ENCODE data around the gene PNKP.

Gene PNKP

DNA sequence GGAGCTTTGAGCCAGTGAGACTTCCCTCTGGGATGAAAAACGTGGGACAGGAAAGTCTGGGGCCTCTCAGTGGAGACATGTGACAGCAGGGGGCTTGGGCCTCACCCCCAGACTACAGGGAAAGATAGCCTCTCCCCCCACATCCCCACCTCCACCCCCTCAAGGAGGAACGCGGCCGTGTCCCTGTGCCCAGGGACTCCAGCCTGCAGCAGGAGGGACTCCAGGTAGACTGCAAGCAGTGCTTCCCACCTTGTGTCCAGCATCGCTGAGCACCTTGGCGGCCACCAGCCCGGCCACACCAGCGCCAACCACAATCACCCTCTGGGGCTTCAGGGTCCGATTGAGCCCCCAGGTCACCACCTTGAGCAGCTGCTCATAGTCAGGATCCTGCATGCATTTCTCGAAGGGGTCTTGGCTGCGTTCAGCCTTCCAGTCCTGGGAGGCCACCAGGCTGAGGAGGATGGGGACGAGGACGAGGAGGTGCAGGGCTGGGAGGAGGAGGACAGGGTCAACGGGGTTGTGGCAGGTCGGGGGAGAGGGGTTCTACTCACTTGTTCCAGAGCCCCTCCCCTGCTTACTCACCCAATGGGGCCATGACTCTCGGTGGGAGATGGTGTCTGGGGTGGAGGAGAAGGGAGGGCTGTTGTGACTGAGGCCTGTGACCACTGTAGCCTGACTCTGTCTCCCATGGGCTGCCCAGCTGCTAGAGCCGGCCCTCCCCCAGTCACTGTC is 28.4 kb upstream of the PNKP start:
- Histone ChIP-seq H3K4me2 (ENCODE audit: low read depth, low read length, poor library complexity, severe bottlenecking) (peak overlapping the region; percentile 85), H3K36me3 (ENCODE audit: insufficient read depth, low read length) (no peaks in the 10 kb centered on the region), H3K4me3 (ENCODE audit: low read length, poor library complexity, severe bottlenecking) (peak overlapping the region; percentile 57), H3K9me2 (replicated peaks; ENCODE audit: low read depth, low read length) (no peaks in the 10 kb centered on the region), H4K20me1 (ENCODE audit: insufficient read depth, low read length, poor library complexity, severe bottlenecking) (no peaks in the 10 kb centered on the region), H3K4me1 (ENCODE audit: insufficient read depth, low read length, poor library complexity, severe bottlenecking) (peaks cover 27% of the 10 kb centered on the region), H3K79me2 (ENCODE audit: insufficient read depth, low read length) (no peaks in the 10 kb centered on the region), H3K27me3 (ENCODE audit: insufficient read depth, low read length, poor library complexity, severe bottlenecking) (no peaks in the 10 kb centered on the region), H2AFZ (ENCODE audit: low read length) (no peak overlapping the region), H3K9me3 (ENCODE audit: insufficient read depth, low read depth, low read length) (no peaks in the 10 kb centered on the region), H3K9ac (ENCODE audit: low read depth, low read length, poor library complexity, severe bottlenecking) (peak overlapping the region; percentile 65), H3F3A (ENCODE audit: low read depth) (no peaks in the 10 kb centered on the region)
- TF ChIP-seq CTCF (conservative IDR thresholded peaks at IDR 0.05; ENCODE audit: low read length) (no peak), EZH2phosphoT487 (IDR thresholded peaks at IDR 0.05; ENCODE audit: borderline replicate concordance) (no peak)

- Histone ChIP-seq H3K36me3 (ENCODE audit: insufficient read depth, low read length) (no peaks in the 10 kb centered on the region), H3K4me1 (ENCODE audit: insufficient read depth, low read length, poor library complexity, severe bottlenecking) (peaks cover 27% of the 10 kb centered on the region), H3F3A (ENCODE audit: low read depth) (no peaks in the 10 kb centered on the region), H2AFZ (ENCODE audit: low read length) (no peak overlapping the region), H3K9me2 (replicated peaks; ENCODE audit: low read depth, low read length) (no peaks in the 10 kb centered on the region), H3K9ac (ENCODE audit: low read depth, low read length, poor library complexity, severe bottlenecking) (no peak overlapping the region), H4K20me1 (ENCODE audit: insufficient read depth, low read length, poor library complexity, severe bottlenecking) (no peaks in the 10 kb centered on the region), H3K4me3 (ENCODE audit: low read length, poor library complexity, severe bottlenecking) (no peak overlapping the region), H3K9me3 (ENCODE audit: insufficient read depth, low read depth, low read length) (no peaks in the 10 kb centered on the region), H3K4me2 (ENCODE audit: low read depth, low read length, poor library complexity, severe bottlenecking) (no peak overlapping the region), H3K27me3 (ENCODE audit: insufficient read depth, low read length, poor library complexity, severe bottlenecking) (no peaks in the 10 kb centered on the region), H3K79me2 (ENCODE audit: insufficient read depth, low read length) (no peaks in the 10 kb centered on the region)
- TF ChIP-seq CTCF (conservative IDR thresholded peaks at IDR 0.05; ENCODE audit: low read length), result no peak
- TF ChIP-seq EZH2phosphoT487 (IDR thresholded peaks at IDR 0.05; ENCODE audit: borderline replicate concordance), result no peak
These were observed 27.6 kb upstream of the PNKP start for GRCh38 chr19:49894879-49895565.

- Histone ChIP-seq H3K27me3 (ENCODE audit: insufficient read depth, low read length, poor library complexity, severe bottlenecking) (no peaks in the 10 kb centered on the region), H4K20me1 (ENCODE audit: insufficient read depth, low read length, poor library complexity, severe bottlenecking) (no peaks in the 10 kb centered on the region), H3K4me3 (ENCODE audit: low read length, poor library complexity, severe bottlenecking) (no peak overlapping the region), H3F3A (ENCODE audit: low read depth) (no peaks in the 10 kb centered on the region), H3K4me1 (ENCODE audit: insufficient read depth, low read length, poor library complexity, severe bottlenecking) (peaks cover 27% of the 10 kb centered on the region), H3K4me2 (ENCODE audit: low read depth, low read length, poor library complexity, severe bottlenecking) (no peak overlapping the region), H3K9ac (ENCODE audit: low read depth, low read length, poor library complexity, severe bottlenecking) (no peak overlapping the region), H2AFZ (ENCODE audit: low read length) (no peak overlapping the region), H3K9me2 (replicated peaks; ENCODE audit: low read depth, low read length) (no peaks in the 10 kb centered on the region), H3K79me2 (ENCODE audit: insufficient read depth, low read length) (no peaks in the 10 kb centered on the region), H3K36me3 (ENCODE audit: insufficient read depth, low read length) (no peaks in the 10 kb centered on the region), H3K9me3 (ENCODE audit: insufficient read depth, low read depth, low read length) (no peaks in the 10 kb centered on the region)
- TF ChIP-seq CTCF (conservative IDR thresholded peaks at IDR 0.05; ENCODE audit: low read length), result no peak
- TF ChIP-seq EZH2phosphoT487 (IDR thresholded peaks at IDR 0.05; ENCODE audit: borderline replicate concordance), result no peak
These were observed 26.8 kb upstream of the PNKP start for GRCh38 chr19:49894011-49894664.
